Transverse colon (tissue), 4 donors: Measurements from ENCODE around the gene DCPS. TPM values are rescaled to one million over a fixed set of nuclear protein-coding genes. Genes with fewer than 3 reads are reported as not detected.
"Not testable (repeated sequence)": the region's sequence is repeated elsewhere in the genome, so short reads cannot be mapped to it uniquely, and the experiment has no call there.

Experiments
- DNase-seq: peaks from one replicate; pipeline ENCODE4 v3.0.0-alpha.2; 2019
- H3K27ac ChIP-seq, 4 donors: fragments of 200-600 bp; sonication (generic); 2 replicates each; pipeline ENCODE4 v1.5.1; 2016 to 2018; ENCODE audit warnings: inconsistent platforms in 4 of 4
- H3K27me3 ChIP-seq: fragments of 200-600 bp; sonication (generic); 2 replicates; pipeline ENCODE4 v1.5.1; 2017; ENCODE audit warnings: inconsistent platforms
- H3K36me3 ChIP-seq, 4 donors: fragments of 200-600 bp; sonication (generic); 2 replicates each; pipeline ENCODE4 v1.5.1; 2017 to 2019; ENCODE audit warnings: inconsistent platforms in 4 of 4
- H3K4me1 ChIP-seq, 4 donors: fragments of 200-600 bp; sonication (generic); 2 replicates each; pipeline ENCODE4 v1.5.1; 2017 to 2020; ENCODE audit warnings: inconsistent platforms in 4 of 4
- H3K4me3 ChIP-seq, 4 donors: fragments of 200-600 bp; sonication (generic); 1 replicate in 1 of 4; 2 replicates in 3 of 4; pipeline versions ENCODE4 v1.5.1 to v1.6.1; 2017 to 2019; ENCODE audit warnings: inconsistent platforms in 4 of 4
- H3K9me3 ChIP-seq, 2 donors: fragments of 200-600 bp; sonication (generic); 2 replicates each; pipeline ENCODE4 v1.5.1; 2017 to 2019; ENCODE audit warnings: inconsistent platforms in 2 of 2
- CTCF ChIP-seq, 5 experiments: fragments of 200-600 bp in 3 of 5; fragments of 450-650 bp in 2 of 5; sonication (generic) in 3 of 5; IDR thresholded peaks; 1 replicate in 2 of 5; 2 replicates in 3 of 5; pipeline ENCODE4 v1.5.1; 2016 to 2017; ENCODE audit warnings: antibody characterized with exemption in 5 of 5, inconsistent platforms in 3 of 5, mild to moderate bottlenecking in 2 of 5, moderate library complexity in 1 of 5
- EP300 ChIP-seq: sonication (generic); formaldehyde crosslinking; IDR thresholded peaks from one replicate; pipeline ENCODE4 v1.6.1; 2017; ENCODE audit warnings: antibody characterized with exemption, low read depth
- POLR2A ChIP-seq: fragments of 450-650 bp; IDR thresholded peaks from one replicate; pipeline ENCODE4 v1.6.1; 2016; ENCODE audit warnings: antibody characterized with exemption, mild to moderate bottlenecking, moderate library complexity
- POLR2AphosphoS5 ChIP-seq, 3 donors: sonication (generic); formaldehyde crosslinking; IDR thresholded peaks; one replicate each; pipeline ENCODE4 v1.6.1; 2016; ENCODE audit warnings: antibody characterized with exemption in 3 of 3
- WGBS, 2 donors: methylation state at CpG; one replicate each; pipeline ENCODE4 v1.1.5; 2018; ENCODE audit warnings: low coverage in 1 of 2; 5-methylcytosine and 5-hydroxymethylcytosine counted together
- in situ Hi-C, 4 donors: fragments of 200-750 bp; cut with MboI; loops; one replicate each; pipeline versions ENCODE4 v1.15.0 to v1.15.1; 2017; ENCODE audit warnings: low sequenced_read_pairs in 3 of 4, low pct_ligation_motif_present in 1 of 4, low pct_unique_long_range_greater_than_20kb in 1 of 4
- intact Hi-C: fragments of 100-400 bp; cut with DNase I; formaldehyde crosslinking; loops from one replicate; pipeline ENCODE4 v1.15.1; 2023; ENCODE audit warnings: low total_unique reads
- small RNA-seq, 4 donors: library from RNA; depleted of rRNA; stranded (forward); fragments of <200 nt; gene quantifications; one replicate each; pipeline ENCODE3, GENCODE V24; 2016
- total RNA-seq, 4 donors: library from RNA; depleted of rRNA; stranded (reverse); fragments of >200 nt; gene quantifications; one replicate each; pipeline ENCODE4 v1.1.0, GENCODE V29; 2016

Gene DCPS
- total RNA-seq, 4 donors from 2014 or later: 0.40 to 13.7 (median 11.3) TPM

DNA sequence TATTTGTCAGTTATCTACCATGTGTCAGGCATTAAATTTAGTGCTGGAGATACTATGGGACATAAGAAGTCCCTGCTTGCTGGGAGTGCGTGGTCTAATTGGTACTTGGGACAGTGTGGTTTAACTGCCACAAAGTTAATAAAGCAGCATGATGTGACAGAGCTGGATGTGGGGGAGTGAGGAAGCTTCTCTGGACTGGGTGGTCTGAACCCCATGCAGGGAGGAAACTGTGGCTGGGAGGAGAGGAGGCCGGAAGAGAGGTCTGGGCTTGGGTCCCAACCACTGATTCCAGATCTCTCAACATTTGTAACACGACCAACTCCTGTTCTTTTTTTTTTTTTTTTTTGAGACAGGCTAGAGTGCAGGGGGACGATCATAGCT, 88.8 kb downstream of the DCPS start:
- Histone ChIP-seq H3K27me3 (no peaks in the 10 kb centered on the region), H3K36me3 (no peaks in the 10 kb centered on the region), H3K9me3 (no peaks in the 10 kb centered on the region), H3K4me3 (no peak overlapping the region), H3K4me1 (peaks cover 0 to 22% (median 6%) of the 10 kb centered on the region in 4 donors), H3K27ac (peak overlapping the region in 2 of 4 donors; percentile 2 to 13)
- 64% methylated on average over 4 of the region's 4 CpGs; no CpG with 5 or more reads in 1 of the 2 donors for WGBS, 2 donors
- intact Hi-C loops (no loop called here), in situ Hi-C loops (no loop called here)
- no peak for TF ChIP-seq CTCF (IDR thresholded peaks at IDR 0.05)
- no peak for TF ChIP-seq POLR2A
- no peak for TF ChIP-seq EP300
- no peak for TF ChIP-seq POLR2AphosphoS5 (IDR thresholded peaks at IDR 0.05)
- no peak for DNase-seq

GRCh38 chr11:126393143-126393542, 89.3 kb downstream of the DCPS start:
- H3K27me3 ChIP-seq: no peaks in the 10 kb centered on the region
- no peaks in the 10 kb centered on the region for H3K9me3 ChIP-seq
- TF ChIP-seq POLR2AphosphoS5 (IDR thresholded peaks at IDR 0.05) (no peak), EP300 (no peak)
- H3K36me3 ChIP-seq: no peaks in the 10 kb centered on the region
- in situ Hi-C loops (no loop called here), intact Hi-C loops (no loop called here)
- WGBS, 2 donors: 80 to 92% methylated on average over 3 to 5 of the region's 5 CpGs
- H3K4me3 ChIP-seq: no peak overlapping the region
- peaks cover 0 to 19% (median 6%) of the 10 kb centered on the region in 4 donors for H3K4me1 ChIP-seq
- DNase-seq: no peak
- peak overlapping the region in 1 of 4 donors; percentile 2 for H3K27ac ChIP-seq

DNA sequence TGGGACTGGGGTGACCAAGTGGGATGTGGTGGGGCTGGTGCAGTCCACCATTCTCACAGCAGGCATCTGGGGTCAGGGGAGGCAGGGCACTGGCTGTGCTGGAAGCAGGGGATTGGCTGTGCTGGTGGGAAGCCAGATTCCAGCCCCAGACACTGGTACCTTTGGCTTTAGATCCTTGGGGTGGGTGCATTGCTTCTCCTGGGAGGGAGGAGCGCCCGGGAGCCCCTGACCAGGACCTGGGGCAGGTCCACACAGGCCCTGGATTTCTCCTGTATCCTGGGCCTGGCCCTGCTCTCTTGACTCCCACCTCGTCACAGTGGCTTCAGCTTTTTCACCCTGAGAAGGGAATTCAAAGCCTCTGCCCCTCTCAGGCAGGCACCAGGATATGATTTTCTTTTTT, 90.2 kb downstream of the DCPS start:
- Histone ChIP-seq H3K4me1 (peaks cover 0 to 19% (median 6%) of the 10 kb centered on the region in 4 donors), H3K9me3 (no peaks in the 10 kb centered on the region), H3K36me3 (no peaks in the 10 kb centered on the region), H3K27me3 (no peaks in the 10 kb centered on the region), H3K27ac (no peak overlapping the region), H3K4me3 (no peak overlapping the region)
- in situ Hi-C loops: no loop called here
- no peak for DNase-seq
- 83 to 93% methylated on average over 1 to 3 of the region's 3 CpGs for WGBS, 2 donors
- intact Hi-C loops: no loop called here
- TF ChIP-seq CTCF (IDR thresholded peaks at IDR 0.05): no peak
- TF ChIP-seq POLR2AphosphoS5 (IDR thresholded peaks at IDR 0.05): no peak
- no peak for TF ChIP-seq EP300
- no peak for TF ChIP-seq POLR2A

- WGBS, 2 donors: 70% methylated on average over 5 of the region's 7 CpGs; no CpG with 5 or more reads in 1 of the 2 donors
- not testable (repeated sequence) for H3K4me3 ChIP-seq
Observed at GRCh38 chr11:126394634-126395072, 90.8 kb downstream of the DCPS start.

More at GRCh38 chr11:126394634-126395072, 90.8 kb downstream of the DCPS start:
- H3K27me3 ChIP-seq, H3K9me3 ChIP-seq, intact Hi-C loops, H3K27ac ChIP-seq, H3K36me3 ChIP-seq, in situ Hi-C loops, DNase-seq: not testable (repeated sequence)
- peaks cover 0 to 19% (median 6%) of the 10 kb centered on the region in 4 donors for H3K4me1 ChIP-seq

Small RNAs within 50 kb of the gene (small RNA-seq; reads per million reads assigned to genes)
- 0 reads per million in 4 donors for gene AP001318.3

Other genes with a start within 250 kb of the DCPS start
- gene CDON, start 241.2 kb upstream of the DCPS start, total RNA-seq: 10 to 100 TPM in 2 of 4 donors, 1 to 10 TPM in 2; 7.6 to 31.0 (median 9.9) TPM
- 10 to 100 TPM; 11.1 to 20.3 (median 12.6) TPM for gene RPUSD4, start 92.4 kb upstream of the DCPS start, total RNA-seq
- 10 to 100 TPM; 13.7 to 54.5 (median 47.3) TPM for gene FAM118B, start 92.3 kb upstream of the DCPS start, total RNA-seq
- 10 to 100 TPM; 18.9 to 66.5 (median 63.5) TPM for gene SRPRA, start 35.2 kb upstream of the DCPS start, total RNA-seq
- 10 to 100 TPM; 17.2 to 51.5 (median 24.7) TPM for gene FOXRED1, start 34.9 kb upstream of the DCPS start, total RNA-seq
- 10 to 100 TPM in 3 of 4 donors, 1 to 10 TPM in 1; 5.8 to 38.9 (median 20.3) TPM for gene TIRAP, start 21.0 kb upstream of the DCPS start, total RNA-seq
- 100 to 1,000 TPM in 3 of 4 donors, 10 to 100 TPM in 1; 26.1 to 206 (median 166) TPM for gene ST3GAL4, start 51.6 kb downstream of the DCPS start, total RNA-seq